GM19023 (cell line): ENCODE data around the gene ZYG11B.
"Not testable (repeated sequence)": the region's sequence is repeated elsewhere in the genome, so short reads cannot be mapped to it uniquely, and the experiment has no call there.

ENCODE experiments used
- ATAC-seq: cut with Tn5 transposase; IDR thresholded peaks from one replicate; pipeline ENCODE4 v1.9.1; 2021; ENCODE audit warnings: mild to moderate bottlenecking, moderate library complexity; ENCODE audit not compliant: unreplicated experiment

Gene ZYG11B

GRCh38 chr1:52726265-52727113 is at the start of gene ZYG11B:
TSS of gene ZYG11B (plus strand) at chr1:52726453. CDS start at chr1:52726654, 201 bp downstream.
- ATAC-seq = peak; percentile 95

GRCh38 chr1:52677076-52677806 is 49.0 kb upstream of the ZYG11B start:
- no peak for ATAC-seq

- ATAC-seq = no peak
Observed at GRCh38 chr1:52679048-52679447, 47.2 kb upstream of the ZYG11B start.

- ATAC-seq = no peak
Observed at GRCh38 chr1:52679498-52679897, 46.8 kb upstream of the ZYG11B start.

- no peak for ATAC-seq
Observed at GRCh38 chr1:52680353-52680752, 45.9 kb upstream of the ZYG11B start.

GRCh38 chr1:52681136-52681535 is 45.1 kb upstream of the ZYG11B start:
- ATAC-seq = no peak

GRCh38 chr1:52683367-52683940 is 42.8 kb upstream of the ZYG11B start:
- ATAC-seq = no peak

- no peak for ATAC-seq
Observed at GRCh38 chr1:52684545-52684944, 41.7 kb upstream of the ZYG11B start.

- peak; percentile 62 for ATAC-seq
Observed at GRCh38 chr1:52686261-52686751, 39.9 kb upstream of the ZYG11B start.

GRCh38 chr1:52686830-52687229 is 39.4 kb upstream of the ZYG11B start:
- no peak for ATAC-seq

GRCh38 chr1:52691821-52692220 is 34.4 kb upstream of the ZYG11B start:
- no peak for ATAC-seq

- no peak for ATAC-seq
Observed at GRCh38 chr1:52692697-52693096, 33.6 kb upstream of the ZYG11B start.

- not testable (repeated sequence) for ATAC-seq
Observed at GRCh38 chr1:52693351-52693750, 32.9 kb upstream of the ZYG11B start.

GRCh38 chr1:52693843-52694242 is 32.4 kb upstream of the ZYG11B start:
- ATAC-seq = no peak

- no peak for ATAC-seq
Observed at GRCh38 chr1:52695627-52696026, 30.6 kb upstream of the ZYG11B start.

GRCh38 chr1:52697795-52698674 is 28.2 kb upstream of the ZYG11B start, which contains the start of gene COA7:
TSS of gene COA7 (minus strand) at chr1:52698347. CDS start at chr1:52698326, 21 bp downstream.
- peak; percentile 42 for ATAC-seq

GRCh38 chr1:52702886-52703787 is 23.1 kb upstream of the ZYG11B start:
- peak; percentile 95 for ATAC-seq

GRCh38 chr1:52706136-52706670 is 20.1 kb upstream of the ZYG11B start:
- no peak for ATAC-seq
